Measurements from ENCODE around the gene CSMD2.

- TF ChIP-seq CREB1 (CRISPR knock-in tag; IDR thresholded peaks at IDR 0.05) = no peak
- no peak for TF ChIP-seq GRHL2 (CRISPR knock-in tag; IDR thresholded peaks at IDR 0.05; ENCODE audit: insufficient replicate concordance, severe bottlenecking)
- no peak for TF ChIP-seq TEAD4 (CRISPR knock-in tag; IDR thresholded peaks at IDR 0.05)
- TF ChIP-seq FOXK1 (CRISPR knock-in tag; IDR thresholded peaks at IDR 0.05) = no peak
- TF ChIP-seq MAX (CRISPR knock-in tag; IDR thresholded peaks at IDR 0.05) = no peak
- TF ChIP-seq, protein P1, sequence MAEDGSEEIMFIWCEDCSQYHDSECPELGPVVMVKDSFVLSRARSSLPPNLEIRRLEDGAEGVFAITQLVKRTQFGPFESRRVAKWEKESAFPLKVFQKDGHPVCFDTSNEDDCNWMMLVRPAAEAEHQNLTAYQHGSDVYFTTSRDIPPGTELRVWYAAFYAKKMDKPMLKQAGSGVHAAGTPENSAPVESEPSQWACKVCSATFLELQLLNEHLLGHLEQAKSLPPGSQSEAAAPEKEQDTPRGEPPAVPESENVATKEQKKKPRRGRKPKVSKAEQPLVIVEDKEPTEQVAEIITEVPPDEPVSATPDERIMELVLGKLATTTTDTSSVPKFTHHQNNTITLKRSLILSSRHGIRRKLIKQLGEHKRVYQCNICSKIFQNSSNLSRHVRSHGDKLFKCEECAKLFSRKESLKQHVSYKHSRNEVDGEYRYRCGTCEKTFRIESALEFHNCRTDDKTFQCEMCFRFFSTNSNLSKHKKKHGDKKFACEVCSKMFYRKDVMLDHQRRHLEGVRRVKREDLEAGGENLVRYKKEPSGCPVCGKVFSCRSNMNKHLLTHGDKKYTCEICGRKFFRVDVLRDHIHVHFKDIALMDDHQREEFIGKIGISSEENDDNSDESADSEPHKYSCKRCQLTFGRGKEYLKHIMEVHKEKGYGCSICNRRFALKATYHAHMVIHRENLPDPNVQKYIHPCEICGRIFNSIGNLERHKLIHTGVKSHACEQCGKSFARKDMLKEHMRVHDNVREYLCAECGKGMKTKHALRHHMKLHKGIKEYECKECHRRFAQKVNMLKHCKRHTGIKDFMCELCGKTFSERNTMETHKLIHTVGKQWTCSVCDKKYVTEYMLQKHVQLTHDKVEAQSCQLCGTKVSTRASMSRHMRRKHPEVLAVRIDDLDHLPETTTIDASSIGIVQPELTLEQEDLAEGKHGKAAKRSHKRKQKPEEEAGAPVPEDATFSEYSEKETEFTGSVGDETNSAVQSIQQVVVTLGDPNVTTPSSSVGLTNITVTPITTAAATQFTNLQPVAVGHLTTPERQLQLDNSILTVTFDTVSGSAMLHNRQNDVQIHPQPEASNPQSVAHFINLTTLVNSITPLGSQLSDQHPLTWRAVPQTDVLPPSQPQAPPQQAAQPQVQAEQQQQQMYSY (CRISPR knock-in tag; IDR thresholded peaks at IDR 0.05) = no peak
- no peak for TF ChIP-seq JUN (CRISPR knock-in tag; IDR thresholded peaks at IDR 0.05)
- TF ChIP-seq, protein P2, sequence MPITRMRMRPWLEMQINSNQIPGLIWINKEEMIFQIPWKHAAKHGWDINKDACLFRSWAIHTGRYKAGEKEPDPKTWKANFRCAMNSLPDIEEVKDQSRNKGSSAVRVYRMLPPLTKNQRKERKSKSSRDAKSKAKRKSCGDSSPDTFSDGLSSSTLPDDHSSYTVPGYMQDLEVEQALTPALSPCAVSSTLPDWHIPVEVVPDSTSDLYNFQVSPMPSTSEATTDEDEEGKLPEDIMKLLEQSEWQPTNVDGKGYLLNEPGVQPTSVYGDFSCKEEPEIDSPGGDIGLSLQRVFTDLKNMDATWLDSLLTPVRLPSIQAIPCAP (CRISPR knock-in tag; IDR thresholded peaks at IDR 0.05) = no peak
- no peak for TF ChIP-seq ZNF263 (CRISPR knock-in tag; IDR thresholded peaks at IDR 0.05; ENCODE audit: low read depth)
- TF ChIP-seq MYBL2 (CRISPR knock-in tag; IDR thresholded peaks at IDR 0.05) = no peak
- TF ChIP-seq, protein P3, sequence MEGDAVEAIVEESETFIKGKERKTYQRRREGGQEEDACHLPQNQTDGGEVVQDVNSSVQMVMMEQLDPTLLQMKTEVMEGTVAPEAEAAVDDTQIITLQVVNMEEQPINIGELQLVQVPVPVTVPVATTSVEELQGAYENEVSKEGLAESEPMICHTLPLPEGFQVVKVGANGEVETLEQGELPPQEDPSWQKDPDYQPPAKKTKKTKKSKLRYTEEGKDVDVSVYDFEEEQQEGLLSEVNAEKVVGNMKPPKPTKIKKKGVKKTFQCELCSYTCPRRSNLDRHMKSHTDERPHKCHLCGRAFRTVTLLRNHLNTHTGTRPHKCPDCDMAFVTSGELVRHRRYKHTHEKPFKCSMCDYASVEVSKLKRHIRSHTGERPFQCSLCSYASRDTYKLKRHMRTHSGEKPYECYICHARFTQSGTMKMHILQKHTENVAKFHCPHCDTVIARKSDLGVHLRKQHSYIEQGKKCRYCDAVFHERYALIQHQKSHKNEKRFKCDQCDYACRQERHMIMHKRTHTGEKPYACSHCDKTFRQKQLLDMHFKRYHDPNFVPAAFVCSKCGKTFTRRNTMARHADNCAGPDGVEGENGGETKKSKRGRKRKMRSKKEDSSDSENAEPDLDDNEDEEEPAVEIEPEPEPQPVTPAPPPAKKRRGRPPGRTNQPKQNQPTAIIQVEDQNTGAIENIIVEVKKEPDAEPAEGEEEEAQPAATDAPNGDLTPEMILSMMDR (IDR thresholded peaks at IDR 0.05) = no peak
- no peak for TF ChIP-seq SMAD4 (CRISPR knock-in tag; IDR thresholded peaks at IDR 0.05)
Measured at GRCh38 chr1:33516891-33517567, 648.0 kb downstream of the CSMD2 start.

All from WTC11 (cell line).